GM06990 (cell line): Measurements from ENCODE around the gene LMBRD2.

Source experiments
- DNase-seq: peaks from one replicate; pipeline ENCODE4 v3.0.0-alpha.2; 2011; ENCODE audit not compliant: insufficient read length; ENCODE audit errors: extremely low read depth
- H3K27me3 ChIP-seq: replicated peaks from 2 replicates; pipeline ENCODE4 v1.6.0; 2011; ENCODE audit warnings: low read length; ENCODE audit not compliant: control insufficient read depth, insufficient read depth
- H3K36me3 ChIP-seq: 2 replicates; pipeline ENCODE4 v1.5.1; 2011; ENCODE audit warnings: low read length; ENCODE audit not compliant: control insufficient read depth, insufficient read depth
- H3K4me3 ChIP-seq: replicated peaks from 2 replicates; pipeline ENCODE4 v1.5.1; 2011; ENCODE audit warnings: low read depth, mild to moderate bottlenecking, control low read depth, low read length
- CTCF ChIP-seq: IDR thresholded peaks from 2 replicates; pipeline ENCODE4 v1.5.1; 2011; ENCODE audit warnings: low read length, control low read depth, mild to moderate bottlenecking, inconsistent platforms; ENCODE audit not compliant: insufficient read depth, poor library complexity, severe bottlenecking

Gene LMBRD2

DNA sequence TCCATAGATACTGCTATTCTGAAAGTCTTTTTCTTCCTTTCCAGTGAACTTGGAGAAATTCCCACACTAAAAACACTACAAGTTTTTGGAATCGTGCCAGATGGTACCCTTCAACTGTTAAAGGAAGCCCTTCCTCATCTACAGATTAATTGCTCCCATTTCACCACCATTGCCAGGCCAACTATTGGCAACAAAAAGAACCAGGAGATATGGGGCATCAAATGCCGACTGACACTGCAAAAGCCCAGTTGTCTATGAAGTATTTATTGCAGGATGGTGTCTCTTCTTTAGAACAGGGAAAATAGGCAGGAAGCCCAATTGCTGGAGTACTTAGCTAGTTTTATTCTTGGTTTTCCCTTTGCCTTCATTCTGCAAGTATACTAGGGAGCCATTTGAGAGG is 30.1 kb upstream of the LMBRD2 start:
- H3K27me3 ChIP-seq, result no peaks in the 10 kb centered on the region
- DNase-seq, result no peak
- no peak overlapping the region for H3K4me3 ChIP-seq
- no peak for TF ChIP-seq CTCF
- H3K36me3 ChIP-seq, result peaks cover 4% of the 10 kb centered on the region; the same call in 1 of the 2 replicates

DNA sequence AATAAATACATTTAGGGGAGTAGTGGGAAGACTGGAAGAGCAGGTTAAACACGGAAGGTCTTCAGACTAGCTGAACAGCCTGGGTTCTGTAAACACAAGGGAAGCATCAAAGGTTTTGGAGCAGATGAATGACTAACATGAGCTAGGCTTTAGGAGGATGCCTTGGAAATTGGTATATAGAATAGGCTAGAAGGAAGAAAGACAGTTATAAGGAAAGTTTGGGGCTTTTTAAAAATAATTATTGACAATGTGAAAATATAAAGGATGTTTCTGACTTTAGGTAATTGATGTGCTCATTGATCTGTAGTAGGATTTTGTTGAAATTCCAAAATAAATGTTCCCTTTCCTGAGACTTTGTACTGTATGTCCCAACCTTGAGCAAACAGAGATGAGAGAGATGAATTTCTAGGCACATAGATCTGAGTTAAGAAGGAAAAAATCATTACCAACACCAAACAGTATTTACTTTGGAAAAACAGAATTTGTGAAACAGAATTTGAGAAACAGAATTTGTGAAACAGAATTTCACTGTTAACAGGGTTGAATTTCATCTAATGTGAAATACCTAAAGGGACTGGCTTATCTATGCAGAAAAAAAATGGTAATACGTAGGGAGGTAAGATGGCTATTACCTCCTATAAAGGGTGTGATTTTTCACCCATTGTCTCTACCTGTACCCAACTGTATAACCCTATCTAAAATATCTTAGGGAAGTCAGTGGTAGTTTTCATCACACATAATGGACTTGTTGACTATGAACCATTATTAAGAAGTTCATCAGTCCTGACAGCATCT is 29.1 kb upstream of the LMBRD2 start:
- no peaks in the 10 kb centered on the region for H3K27me3 ChIP-seq
- no peak overlapping the region for H3K4me3 ChIP-seq
- no peak for DNase-seq
- peaks cover 4% of the 10 kb centered on the region; the same call in 1 of the 2 replicates for H3K36me3 ChIP-seq
- no peak for TF ChIP-seq CTCF

GRCh38 chr5:36179950-36180349 is 28.3 kb upstream of the LMBRD2 start:
- Histone ChIP-seq H3K4me3 (no peak overlapping the region), H3K27me3 (no peaks in the 10 kb centered on the region), H3K36me3 (peaks cover 4% of the 10 kb centered on the region; the same call in 1 of the 2 replicates)
- TF ChIP-seq CTCF, result no peak
- no peak for DNase-seq

GRCh38 chr5:36178524-36178890 is 26.8 kb upstream of the LMBRD2 start:
- DNase-seq, result no peak
- no peaks in the 10 kb centered on the region for H3K27me3 ChIP-seq
- no peak overlapping the region for H3K4me3 ChIP-seq
- H3K36me3 ChIP-seq, result peaks cover 4% of the 10 kb centered on the region; the same call in 1 of the 2 replicates
- TF ChIP-seq CTCF, result no peak

- no peak overlapping the region for H3K4me3 ChIP-seq
- DNase-seq, result no peak
Observed at GRCh38 chr5:36177715-36178523, 26.2 kb upstream of the LMBRD2 start.

More at GRCh38 chr5:36177715-36178523, 26.2 kb upstream of the LMBRD2 start:
- H3K27me3 ChIP-seq, result no peaks in the 10 kb centered on the region
- peak; percentile 39 for TF ChIP-seq CTCF
- peaks cover 5% of the 10 kb centered on the region for H3K36me3 ChIP-seq
